Body of pancreas (tissue), 4 donors: ENCODE data around the gene SNX21.

Experiments
- POLR2A ChIP-seq, 3 donors: fragments of 450-650 bp; IDR thresholded peaks; one replicate each; pipeline ENCODE4 v1.6.1; 2016; ENCODE audit warnings: antibody characterized with exemption in 3 of 3, mild to moderate bottlenecking in 2 of 3
- TF ChIP-seq, protein P1 (sequence below), 7 experiments: fragments of 450-650 bp in 4 of 7; fragments of 200-600 bp in 3 of 7; sonication (generic) in 3 of 7; IDR thresholded peaks; one replicate each; pipeline ENCODE4 v1.5.1; 2016 to 2019; ENCODE audit warnings: antibody characterized with exemption in 7 of 7

DNA sequence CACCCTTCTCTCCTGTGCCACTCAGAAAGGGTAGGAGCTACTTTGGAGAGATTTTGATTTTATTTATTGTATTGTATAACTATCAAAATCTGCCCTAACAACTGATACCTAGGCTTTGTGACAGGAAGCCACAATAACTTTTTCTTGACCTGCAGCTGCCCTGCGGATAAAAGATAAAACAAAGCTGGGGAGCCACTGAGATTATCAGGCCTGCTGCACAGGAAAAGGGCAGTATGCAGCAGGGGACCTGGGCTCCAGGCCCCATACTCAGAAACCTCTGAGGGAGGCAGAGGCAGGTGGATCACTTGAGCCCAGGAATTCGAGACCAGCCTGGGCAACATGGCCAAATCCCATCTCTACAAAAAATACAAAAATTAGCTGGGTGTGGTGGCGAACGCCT, 980 bp upstream of the SNX21 start:
- TF ChIP-seq POLR2A (IDR thresholded peaks at IDR 0.05), result no peak
- TF ChIP-seq, protein P1, sequence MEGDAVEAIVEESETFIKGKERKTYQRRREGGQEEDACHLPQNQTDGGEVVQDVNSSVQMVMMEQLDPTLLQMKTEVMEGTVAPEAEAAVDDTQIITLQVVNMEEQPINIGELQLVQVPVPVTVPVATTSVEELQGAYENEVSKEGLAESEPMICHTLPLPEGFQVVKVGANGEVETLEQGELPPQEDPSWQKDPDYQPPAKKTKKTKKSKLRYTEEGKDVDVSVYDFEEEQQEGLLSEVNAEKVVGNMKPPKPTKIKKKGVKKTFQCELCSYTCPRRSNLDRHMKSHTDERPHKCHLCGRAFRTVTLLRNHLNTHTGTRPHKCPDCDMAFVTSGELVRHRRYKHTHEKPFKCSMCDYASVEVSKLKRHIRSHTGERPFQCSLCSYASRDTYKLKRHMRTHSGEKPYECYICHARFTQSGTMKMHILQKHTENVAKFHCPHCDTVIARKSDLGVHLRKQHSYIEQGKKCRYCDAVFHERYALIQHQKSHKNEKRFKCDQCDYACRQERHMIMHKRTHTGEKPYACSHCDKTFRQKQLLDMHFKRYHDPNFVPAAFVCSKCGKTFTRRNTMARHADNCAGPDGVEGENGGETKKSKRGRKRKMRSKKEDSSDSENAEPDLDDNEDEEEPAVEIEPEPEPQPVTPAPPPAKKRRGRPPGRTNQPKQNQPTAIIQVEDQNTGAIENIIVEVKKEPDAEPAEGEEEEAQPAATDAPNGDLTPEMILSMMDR (IDR thresholded peaks at IDR 0.05), result no peak
